Activated CD8-positive, alpha-beta T cell treated with anti-CD3 and anti-CD28 coated beads for 36 hours (primary cell): ENCODE data around the gene ASTN2. TPM values are rescaled to one million over a fixed set of nuclear protein-coding genes. Genes with fewer than 3 reads are reported as not detected.
A peak's percentile ranks its signal among the peaks of the same experiment; 100 is the strongest.

Source experiments
- ATAC-seq: fragments of 200-7000 bp; cut with Tn5 transposase; one replicate; pipeline ENCODE4 v1.10.0; 2021; ENCODE audit warnings: mild to moderate bottlenecking, moderate library complexity
- CTCF ChIA-PET: fragments of 350-600 bp; sonication (Branson Sonifier 250); formaldehyde crosslinking; loops from one replicate; lab custom pipeline; 2021; ENCODE audit warnings: antibody characterized with exemption; lab: Charles Lee
- POLR2A ChIA-PET: fragments of 350-600 bp; sonication (Branson Sonifier 250); formaldehyde crosslinking; loops from one replicate; lab custom pipeline; 2021; ENCODE audit warnings: antibody characterized with exemption; lab: Charles Lee
- DNase-seq: peaks from one replicate; pipeline ENCODE4 v3.0.0-alpha.2; 2020
- H3K27ac Mint-ChIP-seq: one replicate; pipeline ENCODE4 v1.8.0; 2021; ENCODE audit warnings: mild to moderate bottlenecking, mixed read lengths
- H3K27me3 Mint-ChIP-seq: one replicate; pipeline ENCODE4 v1.8.0; 2021; ENCODE audit warnings: mixed read lengths
- H3K36me3 Mint-ChIP-seq: one replicate; pipeline ENCODE4 v1.8.0; 2021; ENCODE audit warnings: low read depth, mixed read lengths
- H3K4me1 Mint-ChIP-seq: one replicate; pipeline ENCODE4 v1.8.0; 2021; ENCODE audit warnings: low read depth, mixed read lengths
- H3K4me3 Mint-ChIP-seq: one replicate; pipeline ENCODE4 v1.8.0; 2021; ENCODE audit warnings: mild to moderate bottlenecking, moderate library complexity, mixed read lengths
- H3K9me3 Mint-ChIP-seq: one replicate; pipeline ENCODE4 v1.8.0; 2021; ENCODE audit warnings: mixed read lengths
- intact Hi-C: fragments of 100-400 bp; cut with micrococcal nuclease; formaldehyde crosslinking; loops from one replicate; pipeline ENCODE4 v1.10.0; 2022
- total RNA-seq, 2 experiments: library from RNA; stranded (reverse); gene quantifications; one replicate each; pipeline ENCODE4 v1.2.3, GENCODE V29; 2021
- TF ChIP-seq, protein P1 (sequence below): fragments of 200-600 bp; IDR thresholded peaks from one replicate; pipeline ENCODE4 v1.8.0; 2022; ENCODE audit warnings: antibody characterized with exemption, mild to moderate bottlenecking

ASTN2 gene
- total RNA-seq, 2 experiments from 2014 or later, result 5.2 to 5.7 TPM

DNA sequence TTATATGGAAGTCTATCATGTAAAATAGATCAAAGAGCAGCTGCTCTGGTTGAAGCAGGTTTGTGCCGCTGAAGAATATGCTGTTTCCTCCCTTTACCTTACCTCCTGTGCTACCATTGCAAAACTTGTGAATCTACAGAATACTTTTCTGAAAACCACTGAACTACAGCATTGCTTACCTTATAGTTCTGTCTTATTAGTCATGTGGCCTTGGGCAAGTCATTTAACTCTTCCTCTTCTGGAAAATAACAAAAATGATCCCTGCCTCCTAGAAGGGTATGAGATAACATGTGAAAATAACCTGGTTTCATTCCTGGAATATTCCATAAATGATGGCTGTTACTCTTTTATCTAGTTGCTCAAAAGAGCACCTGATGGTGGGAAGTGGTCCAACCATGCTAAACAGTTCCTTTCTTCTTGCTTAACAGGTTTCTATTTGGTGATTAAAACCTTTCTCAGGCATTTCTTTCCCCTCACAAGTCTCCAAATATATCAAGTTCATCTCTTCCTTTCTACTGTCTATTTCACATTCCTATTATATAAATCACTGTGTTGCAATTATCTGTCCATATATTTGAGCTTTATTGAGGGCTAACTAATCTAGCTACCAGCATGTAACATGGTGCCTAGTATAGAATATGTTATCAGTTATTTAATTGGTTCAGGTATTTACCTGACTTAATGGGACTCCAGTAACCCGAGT lies 712.8 kb downstream of the ASTN2 start:
- peaks cover 13% of the 10 kb centered on the region for H3K9me3 Mint-ChIP-seq
- no peak overlapping the region for H3K4me3 Mint-ChIP-seq
- intact Hi-C loops, result no loop called here
- H3K36me3 Mint-ChIP-seq, result peaks cover 64% of the 10 kb centered on the region
- no peak for ATAC-seq
- no peaks in the 10 kb centered on the region for H3K27me3 Mint-ChIP-seq
- H3K4me1 Mint-ChIP-seq, result peaks cover 26% of the 10 kb centered on the region
- TF ChIP-seq, protein P1, sequence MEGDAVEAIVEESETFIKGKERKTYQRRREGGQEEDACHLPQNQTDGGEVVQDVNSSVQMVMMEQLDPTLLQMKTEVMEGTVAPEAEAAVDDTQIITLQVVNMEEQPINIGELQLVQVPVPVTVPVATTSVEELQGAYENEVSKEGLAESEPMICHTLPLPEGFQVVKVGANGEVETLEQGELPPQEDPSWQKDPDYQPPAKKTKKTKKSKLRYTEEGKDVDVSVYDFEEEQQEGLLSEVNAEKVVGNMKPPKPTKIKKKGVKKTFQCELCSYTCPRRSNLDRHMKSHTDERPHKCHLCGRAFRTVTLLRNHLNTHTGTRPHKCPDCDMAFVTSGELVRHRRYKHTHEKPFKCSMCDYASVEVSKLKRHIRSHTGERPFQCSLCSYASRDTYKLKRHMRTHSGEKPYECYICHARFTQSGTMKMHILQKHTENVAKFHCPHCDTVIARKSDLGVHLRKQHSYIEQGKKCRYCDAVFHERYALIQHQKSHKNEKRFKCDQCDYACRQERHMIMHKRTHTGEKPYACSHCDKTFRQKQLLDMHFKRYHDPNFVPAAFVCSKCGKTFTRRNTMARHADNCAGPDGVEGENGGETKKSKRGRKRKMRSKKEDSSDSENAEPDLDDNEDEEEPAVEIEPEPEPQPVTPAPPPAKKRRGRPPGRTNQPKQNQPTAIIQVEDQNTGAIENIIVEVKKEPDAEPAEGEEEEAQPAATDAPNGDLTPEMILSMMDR, result no peak
- ChIA-PET POLR2A (interaction anchor here (2.1 kb wide), 1 partner anchor 15 kb away, joined by 5 read pairs; the partner anchor contains the start of gene TRIM32), CTCF (interaction anchor here (1.3 kb wide), 1 partner anchor 35 kb away, joined by 4 read pairs; no protein-coding TSS in a partner anchor)
- H3K27ac Mint-ChIP-seq, result no peak overlapping the region
- DNase-seq, result no peak

DNA sequence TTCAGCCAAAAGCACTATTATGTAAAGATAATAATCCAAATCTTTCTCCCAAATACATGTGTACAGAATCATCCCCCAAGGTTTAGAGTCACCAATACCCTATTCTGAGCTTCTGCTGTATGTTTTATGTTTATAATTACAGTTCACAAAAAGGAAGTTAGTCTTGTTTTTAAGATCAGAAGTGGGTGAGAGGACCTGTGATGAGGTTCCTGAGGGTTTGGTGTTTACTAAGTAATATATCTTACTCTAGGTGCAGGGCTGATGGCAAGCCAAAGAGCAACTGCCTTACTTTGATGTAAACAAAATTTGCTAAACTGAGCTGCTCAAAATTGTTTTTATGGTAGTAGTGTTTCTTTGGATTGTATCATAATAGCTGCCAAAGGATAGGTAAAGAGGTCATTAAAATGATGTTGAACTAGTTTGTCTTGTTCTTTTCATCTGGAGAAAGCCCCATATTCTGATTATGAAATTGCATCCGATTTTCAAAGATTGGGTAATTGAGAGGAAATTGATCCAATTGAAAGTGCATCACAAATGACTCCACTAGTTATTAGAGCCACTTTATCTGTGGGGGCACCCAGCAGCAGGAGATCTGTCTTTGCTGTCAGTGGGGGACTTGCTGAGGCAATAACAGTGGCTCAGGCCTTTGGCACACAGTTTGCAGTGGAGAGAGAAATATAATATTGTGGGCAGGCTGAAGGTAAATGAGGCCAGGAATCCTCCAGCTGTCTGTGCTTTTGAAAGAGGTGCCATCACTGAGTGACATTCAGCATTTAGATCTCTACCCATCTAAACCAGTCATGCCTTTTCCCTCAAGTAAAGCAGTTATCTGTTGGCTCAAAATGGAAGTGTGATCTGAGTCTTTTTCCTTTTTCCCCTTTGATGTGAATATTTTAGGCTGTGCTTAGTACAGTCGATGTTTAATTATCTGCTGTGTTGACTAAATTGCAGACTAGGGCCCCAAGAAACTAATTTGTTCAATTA lies 713.7 kb downstream of the ASTN2 start:
- peak overlapping the region; percentile 18 for H3K27ac Mint-ChIP-seq
- ChIA-PET POLR2A (interaction anchor here (2.1 kb wide), 1 partner anchor 14 kb away, joined by 5 read pairs; the partner anchor contains the start of gene TRIM32), CTCF (no interaction called here)
- intact Hi-C loops, result no loop called here
- no peak overlapping the region for H3K4me3 Mint-ChIP-seq
- ATAC-seq, result peak; percentile 37
- no peaks in the 10 kb centered on the region for H3K27me3 Mint-ChIP-seq
- TF ChIP-seq, protein P1, result no peak
- H3K36me3 Mint-ChIP-seq, result peaks cover 71% of the 10 kb centered on the region
- H3K4me1 Mint-ChIP-seq, result peaks cover 32% of the 10 kb centered on the region
- H3K9me3 Mint-ChIP-seq, result peaks cover 13% of the 10 kb centered on the region
- no peak for DNase-seq

DNA sequence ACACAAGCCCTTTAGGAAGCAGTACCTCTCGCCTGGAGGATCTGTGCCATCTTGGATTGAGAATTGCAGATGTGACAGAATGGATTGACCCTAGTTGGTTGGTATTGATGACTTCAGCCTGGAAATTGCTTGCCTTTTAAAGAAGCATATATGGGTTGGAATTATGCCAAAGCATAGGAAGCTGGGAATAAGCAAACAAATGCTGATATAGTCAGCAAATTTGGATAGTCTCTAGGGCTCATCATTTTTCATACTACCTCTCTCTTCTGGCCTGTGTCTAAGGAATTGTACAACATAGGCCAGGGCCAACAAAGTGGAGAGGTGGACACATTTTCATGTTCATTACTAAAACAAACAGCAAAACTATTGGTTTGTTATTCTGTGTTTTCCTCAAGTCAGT lies 714.6 kb downstream of the ASTN2 start:
- Mint-ChIP-seq H3K27ac (no peak overlapping the region), H3K9me3 (peaks cover 13% of the 10 kb centered on the region), H3K36me3 (peaks cover 71% of the 10 kb centered on the region), H3K27me3 (no peaks in the 10 kb centered on the region), H3K4me3 (no peak overlapping the region), H3K4me1 (peaks cover 39% of the 10 kb centered on the region)
- TF ChIP-seq, protein P1, result no peak
- intact Hi-C loops, result no loop called here
- CTCF ChIA-PET, result no interaction called here
- ATAC-seq (no peak), DNase-seq (no peak)
- POLR2A ChIA-PET, result interaction anchor here (1.8 to 2.1 kb wide), 1 partner anchor 13 kb away, joined by 5 read pairs; the partner anchor contains the start of gene TRIM32

DNA sequence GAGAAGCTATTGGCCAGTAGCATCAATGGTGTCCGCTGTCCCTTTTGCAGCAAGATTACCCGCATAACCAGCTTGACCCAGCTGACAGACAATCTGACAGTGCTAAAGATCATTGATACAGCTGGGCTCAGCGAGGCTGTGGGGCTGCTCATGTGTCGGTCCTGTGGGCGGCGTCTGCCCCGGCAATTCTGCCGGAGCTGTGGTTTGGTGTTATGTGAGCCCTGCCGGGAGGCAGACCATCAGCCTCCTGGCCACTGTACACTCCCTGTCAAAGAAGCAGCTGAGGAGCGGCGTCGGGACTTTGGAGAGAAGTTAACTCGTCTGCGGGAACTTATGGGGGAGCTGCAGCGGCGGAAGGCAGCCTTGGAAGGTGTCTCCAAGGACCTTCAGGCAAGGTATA lies 717.0 kb downstream of the ASTN2 start:
- Mint-ChIP-seq H3K27ac (no peak overlapping the region), H3K36me3 (peaks cover 76% of the 10 kb centered on the region), H3K9me3 (peaks cover 13% of the 10 kb centered on the region), H3K4me1 (peaks cover 53% of the 10 kb centered on the region), H3K4me3 (no peak overlapping the region), H3K27me3 (no peaks in the 10 kb centered on the region)
- TF ChIP-seq, protein P1, result no peak
- no peak for ATAC-seq
- intact Hi-C loops, result no loop called here
- no peak for DNase-seq
- CTCF ChIA-PET, result no interaction called here
- POLR2A ChIA-PET, result no interaction called here
